Kidney epithelial cell (primary cell): ENCODE data around the gene OSBP. TPM values are rescaled to one million over a fixed set of nuclear protein-coding genes. Genes with fewer than 3 reads are reported as not detected.

Source experiments
- DNase-seq: peaks from one replicate; pipeline ENCODE4 v3.0.0-alpha.2; 2010; ENCODE audit warnings: low read depth
- H3K27me3 ChIP-seq: 2 replicates; pipeline ENCODE4 v1.6.0; 2011; ENCODE audit warnings: low read length; ENCODE audit not compliant: control insufficient read depth, insufficient read depth
- H3K36me3 ChIP-seq: 2 replicates; pipeline ENCODE4 v1.5.1; 2011; ENCODE audit warnings: low read length; ENCODE audit not compliant: control insufficient read depth, insufficient read depth
- H3K4me3 ChIP-seq: 2 replicates; pipeline ENCODE4 v1.5.1; 2011; ENCODE audit warnings: low read depth, mild to moderate bottlenecking, control low read depth, low read length
- total RNA-seq: library from RNA; depleted of rRNA; stranded (reverse); fragments of >200 nt; gene quantifications from 2 replicates; pipeline ENCODE4 v1.2.3, GENCODE V29; 2015
- TF ChIP-seq, protein P1 (sequence below): IDR thresholded peaks from 2 replicates; pipeline ENCODE4 v1.5.1; 2011; ENCODE audit warnings: mild to moderate bottlenecking, moderate library complexity, low read length, control low read depth, inconsistent platforms; ENCODE audit not compliant: insufficient read depth, poor library complexity, severe bottlenecking

The OSBP gene, protein sequence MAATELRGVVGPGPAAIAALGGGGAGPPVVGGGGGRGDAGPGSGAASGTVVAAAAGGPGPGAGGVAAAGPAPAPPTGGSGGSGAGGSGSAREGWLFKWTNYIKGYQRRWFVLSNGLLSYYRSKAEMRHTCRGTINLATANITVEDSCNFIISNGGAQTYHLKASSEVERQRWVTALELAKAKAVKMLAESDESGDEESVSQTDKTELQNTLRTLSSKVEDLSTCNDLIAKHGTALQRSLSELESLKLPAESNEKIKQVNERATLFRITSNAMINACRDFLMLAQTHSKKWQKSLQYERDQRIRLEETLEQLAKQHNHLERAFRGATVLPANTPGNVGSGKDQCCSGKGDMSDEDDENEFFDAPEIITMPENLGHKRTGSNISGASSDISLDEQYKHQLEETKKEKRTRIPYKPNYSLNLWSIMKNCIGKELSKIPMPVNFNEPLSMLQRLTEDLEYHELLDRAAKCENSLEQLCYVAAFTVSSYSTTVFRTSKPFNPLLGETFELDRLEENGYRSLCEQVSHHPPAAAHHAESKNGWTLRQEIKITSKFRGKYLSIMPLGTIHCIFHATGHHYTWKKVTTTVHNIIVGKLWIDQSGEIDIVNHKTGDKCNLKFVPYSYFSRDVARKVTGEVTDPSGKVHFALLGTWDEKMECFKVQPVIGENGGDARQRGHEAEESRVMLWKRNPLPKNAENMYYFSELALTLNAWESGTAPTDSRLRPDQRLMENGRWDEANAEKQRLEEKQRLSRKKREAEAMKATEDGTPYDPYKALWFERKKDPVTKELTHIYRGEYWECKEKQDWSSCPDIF
- total RNA-seq, result 27.1 and 30.3 TPM in 2 replicates

DNA sequence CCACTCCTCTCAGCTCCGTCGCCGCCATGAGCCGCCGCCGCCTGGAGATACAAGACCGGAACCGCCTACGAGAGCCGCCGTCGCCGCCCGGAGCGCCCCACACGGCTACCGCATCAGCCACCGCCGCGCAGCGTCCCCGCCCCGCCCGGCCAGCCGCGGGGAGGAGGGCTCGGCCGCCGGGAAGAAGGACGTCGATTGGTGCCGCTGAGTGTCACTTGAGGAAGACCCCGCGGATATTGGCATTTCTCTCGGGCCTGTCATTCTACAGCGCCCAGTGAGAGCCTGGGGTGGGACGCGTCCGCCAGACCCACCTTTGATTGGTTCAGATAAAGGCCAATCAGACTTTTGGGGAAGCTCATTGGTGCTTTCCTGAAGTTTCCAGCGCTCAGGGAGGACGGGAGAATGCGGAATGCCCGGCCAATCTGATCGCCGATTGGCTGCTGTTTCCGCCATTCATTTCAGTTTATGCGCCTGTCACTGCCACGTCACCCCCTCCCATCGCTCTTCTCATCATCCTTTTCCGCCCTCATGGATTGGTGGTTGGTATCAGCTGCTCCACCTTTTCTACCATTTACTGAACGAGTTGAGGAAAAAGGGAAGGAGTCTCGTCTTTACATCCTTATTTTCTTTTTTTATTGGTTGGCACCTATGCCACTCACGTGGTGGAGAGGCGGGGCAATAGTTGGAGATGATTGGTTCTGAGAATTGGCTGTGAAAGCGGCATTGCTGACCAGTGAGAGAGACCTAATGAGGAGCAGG, at the start of gene OSBP:
OSBP (minus strand) TSS at position 138 of the 759 bp plus-strand sequence; CDS start at position 28, 110 bp downstream.
- TF ChIP-seq, protein P1, sequence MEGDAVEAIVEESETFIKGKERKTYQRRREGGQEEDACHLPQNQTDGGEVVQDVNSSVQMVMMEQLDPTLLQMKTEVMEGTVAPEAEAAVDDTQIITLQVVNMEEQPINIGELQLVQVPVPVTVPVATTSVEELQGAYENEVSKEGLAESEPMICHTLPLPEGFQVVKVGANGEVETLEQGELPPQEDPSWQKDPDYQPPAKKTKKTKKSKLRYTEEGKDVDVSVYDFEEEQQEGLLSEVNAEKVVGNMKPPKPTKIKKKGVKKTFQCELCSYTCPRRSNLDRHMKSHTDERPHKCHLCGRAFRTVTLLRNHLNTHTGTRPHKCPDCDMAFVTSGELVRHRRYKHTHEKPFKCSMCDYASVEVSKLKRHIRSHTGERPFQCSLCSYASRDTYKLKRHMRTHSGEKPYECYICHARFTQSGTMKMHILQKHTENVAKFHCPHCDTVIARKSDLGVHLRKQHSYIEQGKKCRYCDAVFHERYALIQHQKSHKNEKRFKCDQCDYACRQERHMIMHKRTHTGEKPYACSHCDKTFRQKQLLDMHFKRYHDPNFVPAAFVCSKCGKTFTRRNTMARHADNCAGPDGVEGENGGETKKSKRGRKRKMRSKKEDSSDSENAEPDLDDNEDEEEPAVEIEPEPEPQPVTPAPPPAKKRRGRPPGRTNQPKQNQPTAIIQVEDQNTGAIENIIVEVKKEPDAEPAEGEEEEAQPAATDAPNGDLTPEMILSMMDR, result no peak
- Histone ChIP-seq H3K27me3 (no peaks in the 10 kb centered on the region), H3K36me3 (no peaks in the 10 kb centered on the region), H3K4me3 (peak within 1 kb of the TSS; percentile 90)
- peak; percentile 100 for DNase-seq

DNA sequence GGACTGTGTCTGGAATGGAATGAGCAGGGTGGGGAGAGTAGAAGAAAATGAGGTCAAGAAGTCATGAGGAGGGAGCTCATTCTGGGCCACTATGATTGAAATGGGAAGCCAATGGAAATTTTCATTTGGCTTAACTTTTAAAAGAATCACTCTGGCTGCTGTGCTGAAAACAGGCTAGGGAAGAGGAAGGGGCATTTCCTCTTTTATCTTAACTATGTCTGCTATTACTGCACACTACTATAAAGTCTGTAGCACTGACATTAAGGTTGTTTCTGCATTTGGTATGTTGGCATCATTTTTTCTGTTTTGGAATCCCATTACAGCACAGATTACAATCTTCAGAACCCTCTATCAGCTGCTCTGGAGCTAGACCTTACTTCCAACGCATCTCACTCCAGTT, 45.0 kb upstream of the OSBP start:
- no peak for DNase-seq
- H3K36me3 ChIP-seq, result peaks cover 7% of the 10 kb centered on the region
- TF ChIP-seq, protein P1, result no peak
- H3K4me3 ChIP-seq, result no peak overlapping the region
- no peaks in the 10 kb centered on the region for H3K27me3 ChIP-seq

DNA sequence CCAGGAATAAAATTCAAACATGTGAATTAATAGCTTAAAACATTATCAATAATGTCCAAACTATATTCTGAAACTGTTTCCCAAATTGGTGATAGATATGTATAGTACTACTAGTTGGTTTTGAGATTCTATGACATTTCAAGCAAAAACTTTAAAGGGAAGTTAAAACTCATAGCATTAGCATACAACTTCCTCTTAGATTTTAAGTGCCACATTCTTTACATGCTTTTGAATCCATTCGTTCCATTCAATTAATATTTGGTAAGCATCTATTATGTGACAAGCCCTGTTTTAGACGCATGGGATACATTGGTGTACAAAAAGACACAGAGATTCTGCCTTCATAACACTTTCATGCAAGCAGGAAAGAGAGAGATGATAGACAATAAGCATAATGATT, 44.4 kb upstream of the OSBP start:
- Histone ChIP-seq H3K27me3 (no peaks in the 10 kb centered on the region), H3K36me3 (peaks cover 7% of the 10 kb centered on the region), H3K4me3 (no peak overlapping the region)
- TF ChIP-seq, protein P1, result no peak
- no peak for DNase-seq

DNA sequence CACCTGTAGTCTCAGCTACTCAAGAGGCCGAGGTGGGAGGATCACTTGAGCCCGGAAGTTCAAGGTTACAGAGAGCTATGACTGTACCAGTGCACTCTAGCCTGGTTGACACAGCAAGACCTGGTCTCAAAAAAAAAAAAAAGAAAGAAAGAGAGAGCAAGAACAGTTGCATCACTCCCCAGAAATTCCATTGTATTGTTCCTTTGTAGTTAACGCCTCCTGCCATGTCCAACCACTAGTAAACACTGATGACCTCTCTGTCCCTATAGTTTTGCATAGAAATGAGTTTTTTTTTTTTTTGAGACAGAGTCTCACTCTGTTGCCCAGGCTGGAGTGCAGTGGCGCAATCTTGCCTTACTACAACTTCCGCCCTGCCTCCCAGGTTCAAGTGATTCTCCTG, 42.5 kb upstream of the OSBP start:
- no peak for DNase-seq
- TF ChIP-seq, protein P1, result no peak
- Histone ChIP-seq H3K36me3 (peaks cover 7% of the 10 kb centered on the region), H3K27me3 (no peaks in the 10 kb centered on the region), H3K4me3 (no peak overlapping the region)

DNA sequence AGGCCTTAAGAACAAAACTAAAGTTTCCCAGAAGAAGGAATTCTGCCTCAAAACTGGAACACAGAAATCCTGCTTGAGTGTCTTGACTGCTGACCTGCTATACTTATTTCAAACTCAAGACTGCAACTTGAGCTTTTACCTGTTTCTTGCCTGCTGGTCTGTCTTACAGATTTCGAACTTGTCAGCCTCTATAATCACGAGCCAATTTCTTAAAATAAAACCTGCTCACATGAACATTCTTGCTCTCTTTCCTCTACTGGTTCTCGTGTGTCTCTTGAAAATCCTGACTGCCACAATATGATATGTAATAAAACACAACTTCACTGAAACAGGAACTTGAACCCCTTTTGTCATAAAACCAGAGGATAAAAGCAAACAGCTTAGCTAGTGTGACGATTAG, 39.3 kb upstream of the OSBP start:
- H3K36me3 ChIP-seq, result peaks cover 7% of the 10 kb centered on the region
- TF ChIP-seq, protein P1, result no peak
- H3K4me3 ChIP-seq, result no peak overlapping the region
- DNase-seq, result no peak
- no peaks in the 10 kb centered on the region for H3K27me3 ChIP-seq
